OCI-LY3 (cell line): Measurements from ENCODE around the gene TUFT1.
A peak's percentile ranks its signal among the peaks of the same experiment; 100 is the strongest.

Experiments
- EZH2phosphoT487 ChIP-seq: fragments of 200-600 bp; shearing (Covaris generic); IDR thresholded peaks from 2 replicates; pipeline ENCODE4 v1.6.1; 2018; ENCODE audit warnings: antibody characterized with exemption, mixed run types, low read depth
- TF ChIP-seq, protein P1 (sequence below): fragments of 200-600, 300-600 bp; sonication (generic); IDR thresholded peaks from 2 replicates; pipeline ENCODE4 v1.5.1; 2014; ENCODE audit warnings: antibody characterized with exemption, low read length, low read depth

DNA sequence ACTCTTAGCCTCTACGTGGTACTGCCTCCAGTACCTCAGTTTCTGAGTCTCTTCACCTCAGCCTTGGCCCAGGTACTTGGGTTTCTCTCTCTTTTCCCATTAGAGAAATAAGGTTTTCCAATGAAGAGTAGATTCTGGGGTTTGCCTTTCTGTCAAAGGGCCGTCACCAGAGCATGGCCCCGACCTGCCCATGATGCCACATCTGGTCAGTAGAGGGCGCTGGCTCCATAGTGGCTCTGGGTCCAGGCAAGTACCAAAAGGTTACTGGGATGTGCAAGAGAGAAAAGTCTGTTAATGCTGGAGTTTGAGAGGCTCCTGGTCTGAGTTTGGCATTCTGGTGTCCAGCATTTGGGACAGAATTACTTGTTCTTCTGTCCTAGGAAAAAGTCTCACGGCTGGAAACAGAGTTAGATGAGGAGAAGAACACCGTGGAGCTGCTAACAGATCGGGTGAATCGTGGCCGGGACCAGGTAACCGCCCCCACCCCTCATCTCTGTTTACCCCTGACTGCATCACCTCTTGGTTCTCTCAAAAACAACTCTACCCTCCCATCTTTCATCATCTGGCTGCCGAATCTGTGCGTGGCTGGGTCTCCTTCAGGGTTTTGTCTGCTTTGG lies 5.3 kb upstream of the TUFT1 start:
- TF ChIP-seq, protein P1, sequence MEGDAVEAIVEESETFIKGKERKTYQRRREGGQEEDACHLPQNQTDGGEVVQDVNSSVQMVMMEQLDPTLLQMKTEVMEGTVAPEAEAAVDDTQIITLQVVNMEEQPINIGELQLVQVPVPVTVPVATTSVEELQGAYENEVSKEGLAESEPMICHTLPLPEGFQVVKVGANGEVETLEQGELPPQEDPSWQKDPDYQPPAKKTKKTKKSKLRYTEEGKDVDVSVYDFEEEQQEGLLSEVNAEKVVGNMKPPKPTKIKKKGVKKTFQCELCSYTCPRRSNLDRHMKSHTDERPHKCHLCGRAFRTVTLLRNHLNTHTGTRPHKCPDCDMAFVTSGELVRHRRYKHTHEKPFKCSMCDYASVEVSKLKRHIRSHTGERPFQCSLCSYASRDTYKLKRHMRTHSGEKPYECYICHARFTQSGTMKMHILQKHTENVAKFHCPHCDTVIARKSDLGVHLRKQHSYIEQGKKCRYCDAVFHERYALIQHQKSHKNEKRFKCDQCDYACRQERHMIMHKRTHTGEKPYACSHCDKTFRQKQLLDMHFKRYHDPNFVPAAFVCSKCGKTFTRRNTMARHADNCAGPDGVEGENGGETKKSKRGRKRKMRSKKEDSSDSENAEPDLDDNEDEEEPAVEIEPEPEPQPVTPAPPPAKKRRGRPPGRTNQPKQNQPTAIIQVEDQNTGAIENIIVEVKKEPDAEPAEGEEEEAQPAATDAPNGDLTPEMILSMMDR, result peak; percentile 99
- no peak for TF ChIP-seq EZH2phosphoT487
